Effector memory CD4-positive, alpha-beta T cell (primary cell): Measurements from ENCODE around the gene KIFC3.

Experiments
- DNase-seq, 3 donors: peaks; one replicate each; pipeline ENCODE4 v3.0.0-alpha.2; 2020
- H3K27ac ChIP-seq: 2 replicates; pipeline ENCODE4 v1.7.0; 2013; ENCODE audit warnings: mild to moderate bottlenecking, low read length, moderate library complexity; ENCODE audit not compliant: insufficient read depth, poor library complexity, severe bottlenecking
- H3K27me3 ChIP-seq: replicated peaks from 2 replicates; pipeline ENCODE4 v1.7.0; 2013; ENCODE audit warnings: mild to moderate bottlenecking, low read length; ENCODE audit not compliant: insufficient read depth, control insufficient read depth, poor library complexity, severe bottlenecking
- H3K36me3 ChIP-seq: 2 replicates; pipeline ENCODE4 v1.7.0; 2013; ENCODE audit warnings: mild to moderate bottlenecking, low read length, moderate library complexity; ENCODE audit not compliant: control insufficient read depth, insufficient read depth
- H3K4me1 ChIP-seq: 2 replicates; pipeline ENCODE4 v1.7.0; 2013; ENCODE audit warnings: low read length, mild to moderate bottlenecking; ENCODE audit not compliant: control insufficient read depth, insufficient read depth, poor library complexity, severe bottlenecking
- H3K4me3 ChIP-seq: 2 replicates; pipeline ENCODE4 v1.7.0; 2013; ENCODE audit warnings: low read length, low read depth, mild to moderate bottlenecking; ENCODE audit not compliant: insufficient read depth, poor library complexity, severe bottlenecking
- H3K9me3 ChIP-seq: 2 replicates; pipeline ENCODE4 v1.7.0; 2013; ENCODE audit warnings: mild to moderate bottlenecking, low read length, moderate library complexity; ENCODE audit not compliant: control insufficient read depth

KIFC3 gene

GRCh38 chr16:57753448-57754353 lies 48.6 kb downstream of the KIFC3 start:
- Histone ChIP-seq H3K27me3 (no peaks in the 10 kb centered on the region), H3K4me3 (no peak overlapping the region), H3K9me3 (no peaks in the 10 kb centered on the region), H3K4me1 (peaks cover 3% of the 10 kb centered on the region), H3K27ac (no peak overlapping the region), H3K36me3 (peaks cover 22% of the 10 kb centered on the region)
- DNase-seq, result no peak

GRCh38 chr16:57752581-57753447 lies 49.5 kb downstream of the KIFC3 start:
- DNase-seq, result no peak
- Histone ChIP-seq H3K4me1 (peaks cover 3% of the 10 kb centered on the region), H3K36me3 (peaks cover 22% of the 10 kb centered on the region), H3K27ac (no peak overlapping the region), H3K9me3 (no peaks in the 10 kb centered on the region), H3K27me3 (no peaks in the 10 kb centered on the region), H3K4me3 (no peak overlapping the region)

- no peaks in the 10 kb centered on the region for H3K9me3 ChIP-seq
- no peak for DNase-seq
- no peak overlapping the region for H3K27ac ChIP-seq
- peaks cover 22% of the 10 kb centered on the region for H3K36me3 ChIP-seq
- H3K4me1 ChIP-seq, result peaks cover 2% of the 10 kb centered on the region
- H3K27me3 ChIP-seq, result no peaks in the 10 kb centered on the region
- no peak overlapping the region for H3K4me3 ChIP-seq
These were observed 50.1 kb downstream of the KIFC3 start for GRCh38 chr16:57752203-57752580.

GRCh38 chr16:57751539-57752202 lies 50.6 kb downstream of the KIFC3 start:
- Histone ChIP-seq H3K9me3 (no peaks in the 10 kb centered on the region), H3K27ac (no peak overlapping the region), H3K36me3 (peaks cover 22% of the 10 kb centered on the region), H3K27me3 (no peaks in the 10 kb centered on the region), H3K4me3 (no peak overlapping the region), H3K4me1 (no peaks in the 10 kb centered on the region)
- DNase-seq, result no peak

GRCh38 chr16:57750796-57751538 lies 51.3 kb downstream of the KIFC3 start:
- peaks cover 19% of the 10 kb centered on the region for H3K36me3 ChIP-seq
- no peak for DNase-seq

GRCh38 chr16:57749856-57750452 lies 52.3 kb downstream of the KIFC3 start:
- Histone ChIP-seq H3K27me3 (no peaks in the 10 kb centered on the region), H3K4me1 (no peaks in the 10 kb centered on the region), H3K27ac (no peak overlapping the region), H3K4me3 (no peak overlapping the region), H3K9me3 (no peaks in the 10 kb centered on the region), H3K36me3 (peaks cover 16% of the 10 kb centered on the region)
- no peak for DNase-seq

More at GRCh38 chr16:57750796-57751538, 51.3 kb downstream of the KIFC3 start:
- Histone ChIP-seq H3K27ac (no peak overlapping the region), H3K4me1 (no peaks in the 10 kb centered on the region), H3K9me3 (no peaks in the 10 kb centered on the region), H3K27me3 (no peaks in the 10 kb centered on the region), H3K4me3 (no peak overlapping the region)

GRCh38 chr16:57749101-57749692 lies 53.1 kb downstream of the KIFC3 start:
- no peaks in the 10 kb centered on the region for H3K27me3 ChIP-seq
- peaks cover 16% of the 10 kb centered on the region for H3K36me3 ChIP-seq
- no peak for DNase-seq
- no peaks in the 10 kb centered on the region for H3K9me3 ChIP-seq
- H3K27ac ChIP-seq, result no peak overlapping the region
- no peaks in the 10 kb centered on the region for H3K4me1 ChIP-seq
- H3K4me3 ChIP-seq, result no peak overlapping the region

GRCh38 chr16:57748596-57748995 lies 53.7 kb downstream of the KIFC3 start:
- H3K4me1 ChIP-seq, result no peaks in the 10 kb centered on the region
- no peak overlapping the region for H3K27ac ChIP-seq
- H3K4me3 ChIP-seq, result no peak overlapping the region
- H3K9me3 ChIP-seq, result no peaks in the 10 kb centered on the region
- peaks cover 16% of the 10 kb centered on the region for H3K36me3 ChIP-seq
- DNase-seq, result no peak
- H3K27me3 ChIP-seq, result no peaks in the 10 kb centered on the region

GRCh38 chr16:57747996-57748395 lies 54.3 kb downstream of the KIFC3 start:
- DNase-seq, result no peak
- no peaks in the 10 kb centered on the region for H3K27me3 ChIP-seq
- H3K9me3 ChIP-seq, result no peaks in the 10 kb centered on the region
- no peak overlapping the region for H3K4me3 ChIP-seq
- H3K4me1 ChIP-seq, result no peaks in the 10 kb centered on the region
- no peak overlapping the region for H3K27ac ChIP-seq
- H3K36me3 ChIP-seq, result peaks cover 16% of the 10 kb centered on the region
